ENCODE results near the gene PCDH9.

The PCDH9 gene

GRCh38 chr13:66530686-66531085, 699.5 kb downstream of the PCDH9 start:
- no peak for DNase-seq (ENCODE audit: low read depth in 3 of 3)

DNA sequence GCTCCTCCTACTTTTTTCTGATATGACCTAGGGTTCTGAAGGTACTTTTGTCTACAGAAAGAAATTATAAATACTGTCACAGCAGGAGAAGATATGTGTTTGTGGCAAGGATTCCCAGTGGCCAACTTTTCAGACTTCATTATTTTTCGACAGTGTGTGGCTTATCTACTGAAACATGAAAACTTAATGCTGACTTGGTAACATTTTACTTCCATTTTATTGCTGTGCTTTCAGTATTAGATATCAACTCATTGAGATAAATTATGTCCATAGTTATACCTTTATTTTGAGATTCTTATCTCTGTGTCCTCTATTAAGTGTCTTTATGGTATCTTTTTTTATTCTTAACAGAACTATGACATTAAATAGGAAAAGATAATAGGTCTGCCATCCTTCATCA, 700.0 kb downstream of the PCDH9 start:
- no peak for DNase-seq (ENCODE audit: low read depth in 3 of 3)

GRCh38 chr13:66528944-66529576, 701.1 kb downstream of the PCDH9 start:
- no peak for DNase-seq (ENCODE audit: low read depth in 3 of 3)

DNA sequence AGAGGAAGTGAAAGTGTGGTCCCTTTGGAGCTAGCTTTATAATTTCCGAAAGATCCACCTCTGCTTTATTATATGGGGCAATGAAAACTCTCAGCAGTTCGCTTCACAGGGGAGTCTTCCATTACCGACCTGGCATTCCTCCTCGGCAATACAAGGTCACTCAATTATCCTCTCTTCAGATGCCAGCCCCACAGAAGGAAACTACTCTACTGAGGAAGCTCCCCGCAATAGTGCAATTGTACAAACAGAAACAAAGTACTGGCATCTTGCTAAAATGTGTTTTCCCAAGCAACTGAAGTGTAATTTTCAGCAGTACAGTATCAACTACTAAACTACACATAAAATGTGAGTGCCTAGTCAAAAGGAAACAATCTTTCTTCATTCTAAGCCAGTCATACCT, 702.0 kb downstream of the PCDH9 start:
- no peak for DNase-seq (ENCODE audit: low read depth in 3 of 3)

GRCh38 chr13:66520511-66521355, 709.4 kb downstream of the PCDH9 start:
- DNase-seq (ENCODE audit: low read depth in 3 of 3) = no peak

GRCh38 chr13:66519259-66519658, 710.9 kb downstream of the PCDH9 start:
- DNase-seq (ENCODE audit: low read depth in 3 of 3) = no peak

DNA sequence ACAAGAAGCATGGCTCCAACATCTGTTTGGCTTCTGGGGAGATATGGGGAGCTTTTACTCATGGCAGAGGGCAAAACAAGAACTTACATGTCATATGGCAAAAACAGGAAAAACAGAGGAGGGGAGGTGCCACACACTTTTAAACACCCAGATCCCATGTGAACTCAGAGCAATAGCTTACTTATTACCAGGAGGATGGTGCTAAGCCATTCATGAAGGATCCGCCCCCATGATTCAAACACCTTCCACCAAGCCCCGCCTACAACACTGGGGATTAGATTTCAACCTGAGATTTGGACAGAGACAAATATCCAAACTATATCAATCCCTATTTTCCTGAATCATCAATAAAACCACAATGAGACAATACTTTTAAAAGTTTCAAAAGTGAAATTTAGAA, 712.1 kb downstream of the PCDH9 start:
- DNase-seq (ENCODE audit: low read depth in 3 of 3) = no peak

DNA sequence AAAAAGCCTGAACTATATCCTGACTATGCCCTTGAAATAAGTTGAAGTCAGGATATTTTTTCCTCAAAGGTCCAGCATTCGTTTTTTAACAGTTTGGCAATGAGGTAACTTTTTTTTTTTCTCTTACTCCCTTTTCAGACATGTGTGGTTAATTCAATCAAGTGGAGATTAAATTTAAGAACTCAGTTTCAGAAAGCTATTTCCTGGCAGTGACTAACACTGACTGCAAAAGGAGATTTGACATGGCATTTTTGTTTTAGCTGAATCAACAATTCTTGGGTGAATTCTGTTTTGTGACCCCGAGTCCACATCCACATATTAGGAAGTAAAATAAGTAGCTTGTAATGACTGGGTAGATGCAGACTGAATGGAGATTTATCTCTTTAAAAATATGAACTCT, 716.4 kb downstream of the PCDH9 start:
- no peak for DNase-seq (ENCODE audit: low read depth in 3 of 3)

DNA sequence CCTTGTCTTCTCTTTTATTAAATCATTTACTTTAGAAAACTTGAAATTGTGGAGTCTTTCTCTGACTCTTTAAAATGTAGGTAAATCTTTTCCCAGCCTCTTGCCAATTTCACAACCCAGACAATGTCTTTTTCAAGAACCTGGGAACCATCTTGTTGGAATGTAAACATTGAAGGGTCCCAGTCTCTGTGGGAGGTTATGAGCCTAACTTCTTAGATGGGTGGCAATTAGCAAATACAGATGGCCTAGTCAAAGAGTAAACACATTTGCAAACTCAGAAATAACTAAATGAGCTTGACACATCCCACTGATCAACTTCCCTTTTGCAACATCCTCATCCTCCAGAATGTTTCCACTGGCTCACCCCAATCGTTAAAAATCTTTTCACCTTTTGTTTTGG, 721.0 kb downstream of the PCDH9 start:
- no peak for DNase-seq (ENCODE audit: low read depth in 3 of 3)

DNA sequence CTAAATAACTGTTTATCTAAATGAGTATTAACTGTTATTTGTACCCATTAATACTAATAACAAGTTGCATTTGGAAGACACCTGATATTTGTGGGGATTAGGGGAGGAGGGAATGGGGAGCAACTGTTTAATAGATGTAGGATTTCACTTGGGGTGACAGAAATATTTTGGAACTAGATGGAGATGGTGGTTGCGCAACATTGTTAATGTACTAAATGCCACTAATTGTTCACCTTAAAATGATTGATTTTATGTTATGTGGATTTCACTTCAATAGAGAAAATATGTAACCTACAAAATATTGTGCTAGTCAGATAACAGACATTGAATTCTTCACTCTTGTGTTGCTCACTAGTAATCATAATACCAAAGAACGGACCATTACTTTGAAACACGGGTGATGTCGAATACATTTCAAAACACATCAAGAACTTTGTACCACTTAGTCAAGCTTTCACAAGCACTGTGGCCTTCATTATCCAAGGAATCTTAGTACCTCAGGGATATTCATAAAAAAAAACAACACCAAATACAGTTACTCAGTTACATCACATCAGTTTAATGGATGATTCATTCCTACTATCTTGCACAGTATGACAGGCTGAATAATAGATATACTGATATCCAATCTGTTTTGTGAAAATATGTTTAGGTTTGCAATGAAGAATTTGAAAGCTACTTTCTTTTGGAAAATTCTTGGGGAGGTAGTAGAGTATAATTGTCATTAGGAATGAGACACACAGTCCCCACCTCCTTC, 721.8 kb downstream of the PCDH9 start:
- no peak for DNase-seq (ENCODE audit: low read depth in 3 of 3)

DNA sequence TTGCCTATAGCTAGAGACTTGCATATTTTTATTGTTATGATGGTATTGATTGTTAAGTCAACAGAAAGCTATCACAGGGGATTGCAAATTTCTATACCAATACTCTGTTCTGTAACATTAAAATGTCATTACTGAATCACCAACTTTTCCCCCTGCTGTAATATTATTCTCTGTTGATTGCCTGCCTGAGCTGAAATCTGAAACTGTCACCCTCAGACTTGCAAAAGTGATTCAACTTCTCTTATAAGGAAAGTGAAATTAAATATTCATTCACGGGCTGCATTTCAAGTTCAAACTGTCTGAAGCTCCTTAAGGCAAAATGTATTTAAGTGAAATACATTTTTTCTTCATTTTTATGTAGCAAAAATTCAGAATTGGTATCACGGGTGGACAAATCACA, 723.2 kb downstream of the PCDH9 start:
- DNase-seq (ENCODE audit: low read depth in 3 of 3) = no peak

GRCh38 chr13:66506051-66506777, 723.9 kb downstream of the PCDH9 start:
- DNase-seq (ENCODE audit: low read depth in 3 of 3) = no peak

- no peak for DNase-seq (ENCODE audit: low read depth in 3 of 3)
Measured at GRCh38 chr13:66503890-66504289, 726.2 kb downstream of the PCDH9 start.

- DNase-seq (ENCODE audit: low read depth in 3 of 3) = no peak
Measured at GRCh38 chr13:66501181-66501580, 729.0 kb downstream of the PCDH9 start.

- DNase-seq (ENCODE audit: low read depth in 3 of 3) = no peak
Measured at GRCh38 chr13:66492479-66492878, 737.7 kb downstream of the PCDH9 start.

GRCh38 chr13:66491251-66491650, 738.9 kb downstream of the PCDH9 start:
- DNase-seq (ENCODE audit: low read depth in 3 of 3) = no peak

DNA sequence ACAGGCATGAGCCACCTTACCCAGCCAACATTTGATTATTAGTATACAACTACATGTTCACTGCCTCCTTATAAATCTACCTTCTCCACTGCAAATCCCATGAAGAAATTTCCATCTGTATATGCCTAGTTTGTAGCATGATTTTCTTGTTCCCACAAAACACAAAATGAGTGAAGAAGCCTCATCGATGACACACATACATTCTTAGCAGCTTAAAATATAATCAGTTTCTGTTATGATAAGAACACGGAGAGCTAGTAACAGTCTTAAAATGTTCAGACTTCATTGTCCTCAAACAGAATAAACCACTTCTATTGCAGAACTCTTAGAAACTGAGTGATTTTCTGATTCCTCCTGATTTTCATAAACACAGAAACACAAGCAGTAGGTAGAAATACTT, 740.5 kb downstream of the PCDH9 start:
- DNase-seq (ENCODE audit: low read depth in 3 of 3) = no peak

DNA sequence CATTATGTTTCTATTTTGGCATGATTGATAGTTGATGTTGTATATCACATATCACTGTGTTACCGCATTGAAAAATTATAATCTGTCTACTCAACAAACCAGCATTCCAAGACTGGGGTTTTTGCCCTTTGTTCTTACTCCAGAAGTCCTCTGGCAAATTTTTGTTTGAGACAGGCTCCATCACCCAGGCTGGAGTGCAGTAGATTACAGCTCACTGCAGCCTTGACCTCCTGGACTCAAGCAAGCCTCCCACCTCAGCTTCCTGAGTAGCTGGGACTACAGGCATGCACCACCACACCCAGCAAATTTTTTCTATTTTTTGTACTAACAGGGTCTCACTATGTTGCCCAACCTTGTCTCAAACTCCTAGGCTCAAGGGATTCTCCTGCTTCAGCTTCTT, 741.0 kb downstream of the PCDH9 start:
- DNase-seq (ENCODE audit: low read depth in 3 of 3) = no peak

DNA sequence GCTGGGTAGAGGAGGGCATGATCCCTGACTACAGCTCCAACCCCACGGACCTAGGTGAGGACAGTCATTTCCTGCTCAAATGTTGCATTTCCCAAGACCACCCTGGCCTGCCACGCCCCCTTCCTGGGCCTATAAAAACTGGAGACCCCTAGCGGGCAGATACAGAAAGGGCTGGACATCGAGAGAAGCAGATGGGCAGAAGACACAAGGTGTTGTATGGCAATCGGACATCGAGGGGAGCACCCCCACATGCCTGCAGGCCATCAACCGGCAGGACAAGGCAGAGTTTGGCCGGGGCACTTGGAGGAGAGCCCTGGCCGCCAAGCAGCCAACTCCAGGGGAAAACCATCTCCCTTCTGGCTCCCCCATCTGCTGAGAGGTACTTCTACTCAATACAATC, 746.4 kb downstream of the PCDH9 start:
- DNase-seq (ENCODE audit: low read depth in 3 of 3) = no peak

DNA sequence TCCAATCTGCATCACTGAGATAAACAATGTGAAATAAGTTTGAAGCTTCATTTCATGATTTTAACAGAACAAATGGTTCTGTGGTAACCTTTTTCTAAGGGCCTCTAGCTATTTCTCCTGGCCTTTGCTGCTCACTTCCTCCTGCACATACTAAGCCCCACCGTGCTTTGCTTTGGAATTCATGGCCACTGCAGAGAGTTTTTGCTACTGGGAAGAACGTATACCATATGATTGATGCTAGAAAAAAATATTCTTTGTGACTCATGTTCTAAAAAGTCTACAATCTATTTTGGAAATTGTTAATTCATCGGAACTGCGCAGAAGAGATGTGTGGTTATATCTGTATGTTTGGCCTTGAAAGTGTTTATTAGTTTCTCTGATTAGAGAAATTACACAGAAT, 747.3 kb downstream of the PCDH9 start:
- DNase-seq (ENCODE audit: low read depth in 3 of 3) = no peak

GRCh38 chr13:66477816-66478215, 752.3 kb downstream of the PCDH9 start:
- no peak for DNase-seq (ENCODE audit: low read depth in 3 of 3)

- no peak for DNase-seq (ENCODE audit: low read depth in 3 of 3)
Measured at GRCh38 chr13:66475061-66475460, 755.1 kb downstream of the PCDH9 start.
